GM23338 (cell line): ENCODE results near the gene TNIP2. TPM values are rescaled to one million over a fixed set of nuclear protein-coding genes. Genes with fewer than 3 reads are reported as not detected.
A peak's percentile ranks its signal among the peaks of the same experiment; 100 is the strongest.

Experiments used
- ATAC-seq: fragments of 200-7000 bp; cut with Tn5 transposase; 3 replicates; pipeline ENCODE4 v1.9.1; 2020
- DNase-seq: peaks from one replicate; pipeline ENCODE4 v3.0.0-alpha.2; 2015; ENCODE audit warnings: low spot score
- H2AFZ ChIP-seq: fragments of 200-600 bp; sonication (generic); 2 replicates; pipeline ENCODE4 v1.8.0; 2016; ENCODE audit warnings: antibody characterized with exemption, mild to moderate bottlenecking, moderate library complexity
- H3F3A ChIP-seq: fragments of 200-600 bp; sonication (generic); replicated peaks from 2 replicates; pipeline ENCODE4 v1.8.0; 2017; ENCODE audit warnings: antibody characterized with exemption, mixed run types, low read depth
- H3K27ac ChIP-seq: fragments of 200-600 bp; sonication (generic); 2 replicates; pipeline ENCODE4 v1.6.1; 2016; ENCODE audit warnings: low read depth
- H3K27me3 ChIP-seq: fragments of 200-600 bp; sonication (generic); 2 replicates; pipeline ENCODE4 v1.8.0; 2016; ENCODE audit warnings: mild to moderate bottlenecking, mixed run types, moderate library complexity; ENCODE audit not compliant: insufficient read depth
- H3K36me3 ChIP-seq: fragments of 200-600 bp; sonication (generic); 2 replicates; pipeline ENCODE4 v1.8.0; 2016; ENCODE audit warnings: mild to moderate bottlenecking; ENCODE audit not compliant: insufficient read depth
- H3K4me1 ChIP-seq: fragments of 200-600 bp; sonication (generic); 2 replicates; pipeline ENCODE4 v1.8.0; 2016; ENCODE audit warnings: mild to moderate bottlenecking, moderate library complexity; ENCODE audit not compliant: insufficient read depth
- H3K4me2 ChIP-seq: fragments of 200-600 bp; sonication (generic); 2 replicates; pipeline ENCODE4 v1.7.1; 2017; ENCODE audit warnings: mixed run types
- H3K4me3 ChIP-seq: fragments of 200-600 bp; sonication (generic); 2 replicates; pipeline ENCODE4 v1.6.1; 2016; ENCODE audit warnings: mixed run types
- H3K79me2 ChIP-seq: fragments of 200-600 bp; sonication (generic); replicated peaks from 2 replicates; pipeline ENCODE4 v1.8.0; 2017; ENCODE audit warnings: mild to moderate bottlenecking; ENCODE audit not compliant: insufficient read depth
- H3K9me2 ChIP-seq: fragments of 200-600 bp; sonication (generic); 2 replicates; pipeline ENCODE4 v1.8.0; 2017; ENCODE audit not compliant: insufficient read depth
- H4K20me1 ChIP-seq: fragments of 200-600 bp; sonication (generic); replicated peaks from 2 replicates; pipeline ENCODE4 v1.8.0; 2017; ENCODE audit warnings: mild to moderate bottlenecking; ENCODE audit not compliant: insufficient read depth
- H3K27ac Mint-ChIP-seq: 2 replicates; pipeline ENCODE4 v1.8.0; 2020; ENCODE audit warnings: inconsistent platforms, mild to moderate bottlenecking, moderate library complexity, mixed read lengths
- H3K27me3 Mint-ChIP-seq: 3 replicates; pipeline ENCODE4 v1.8.0; 2022; ENCODE audit warnings: low read depth, mild to moderate bottlenecking, moderate library complexity, mixed read lengths, inconsistent platforms; ENCODE audit not compliant: insufficient read depth, poor library complexity
- H3K36me3 Mint-ChIP-seq: 3 replicates; pipeline ENCODE4 v1.8.0; 2021; ENCODE audit warnings: low read depth, mild to moderate bottlenecking, inconsistent platforms, moderate library complexity, mixed read lengths
- H3K4me1 Mint-ChIP-seq: 3 replicates; pipeline ENCODE4 v1.8.0; 2020; ENCODE audit warnings: mild to moderate bottlenecking, inconsistent platforms, mixed read lengths
- H3K4me3 Mint-ChIP-seq: 3 replicates; pipeline ENCODE4 v1.8.0; 2021; ENCODE audit warnings: moderate library complexity, mild to moderate bottlenecking, inconsistent platforms, mixed read lengths
- H3K9me3 Mint-ChIP-seq: 3 replicates; pipeline ENCODE4 v1.8.0; 2020; ENCODE audit warnings: moderate library complexity, mild to moderate bottlenecking, inconsistent platforms, mixed read lengths
- CREB1 ChIP-seq: fragments of 250-450 bp; sonication (Bioruptor Pico); IDR thresholded peaks from 2 replicates; pipeline ENCODE4 v1.5.0; 2020; ENCODE audit warnings: low read depth, mild to moderate bottlenecking, moderate library complexity
- CTCF ChIP-seq, 2 experiments: fragments of 200-600 bp in 1 of 2; sonication (generic) in 1 of 2; conservative IDR thresholded peaks; 2 replicates each; pipeline versions ENCODE4 v1.5.1 to v1.6.1; 2016 to 2017; ENCODE audit warnings: antibody characterized with exemption in 2 of 2, low read depth in 2 of 2, mild to moderate bottlenecking in 2 of 2, moderate library complexity in 1 of 2
- ETS1 ChIP-seq: IDR thresholded peaks from 2 replicates; pipeline ENCODE4 v1.6.1; 2016; ENCODE audit warnings: antibody characterized with exemption
- EZH2 ChIP-seq: fragments of 200-600 bp; sonication (generic); IDR thresholded peaks from one replicate; pipeline ENCODE4 v1.8.0; 2017; ENCODE audit warnings: antibody characterized with exemption, mild to moderate bottlenecking, low read depth; ENCODE audit not compliant: unreplicated experiment
- EZH2phosphoT487 ChIP-seq: fragments of 200-600 bp; sonication (generic); IDR thresholded peaks from one replicate; pipeline ENCODE4 v1.8.1; 2018; ENCODE audit warnings: antibody characterized with exemption; ENCODE audit not compliant: unreplicated experiment
- JUNB ChIP-seq: IDR thresholded peaks from one replicate; pipeline ENCODE4 v1.6.1; 2016; ENCODE audit warnings: antibody characterized with exemption; ENCODE audit not compliant: unreplicated experiment
- NANOG ChIP-seq: IDR thresholded peaks from 2 replicates; pipeline ENCODE4 v1.6.1; 2016; ENCODE audit warnings: antibody characterized with exemption, borderline replicate concordance
- POLR2AphosphoS5 ChIP-seq: IDR thresholded peaks from 2 replicates; pipeline ENCODE4 v1.6.1; 2016; ENCODE audit warnings: antibody characterized with exemption, low read depth
- REST ChIP-seq: IDR thresholded peaks from one replicate; pipeline ENCODE4 v1.6.1; 2018; ENCODE audit warnings: antibody characterized with exemption; ENCODE audit not compliant: unreplicated experiment
- STAT1 ChIP-seq: IDR thresholded peaks from one replicate; pipeline ENCODE4 v1.6.1; 2016; ENCODE audit warnings: antibody characterized with exemption; ENCODE audit not compliant: unreplicated experiment
- ZNF114 ChIP-seq: fragments of 250-450 bp; sonication (Bioruptor Pico); IDR thresholded peaks from 2 replicates; pipeline ENCODE4 v1.5.0; 2020; ENCODE audit warnings: mild to moderate bottlenecking, moderate library complexity
- ZNF331 ChIP-seq: fragments of 250-450 bp; sonication (Bioruptor Pico); IDR thresholded peaks from 2 replicates; pipeline ENCODE4 v1.5.0; 2020; ENCODE audit warnings: low read depth, mild to moderate bottlenecking, moderate library complexity
- ZNF462 ChIP-seq: fragments of 250-450 bp; sonication (Bioruptor Pico); IDR thresholded peaks from 2 replicates; pipeline ENCODE4 v1.5.0; 2020; ENCODE audit warnings: mild to moderate bottlenecking, moderate library complexity
- polyA plus RNA-seq: library from polyadenylated mRNA; unstranded; fragments of >200 nt; fragmentation: Nextera tagmentation; extraction: Ambion mirVana; gene quantifications from 2 replicates; pipeline ENCODE4 v1.2.1, GENCODE V29; 2016
- total RNA-seq: library from RNA; depleted of rRNA; stranded (reverse); fragments of >200 nt; shearing (Covaris generic); gene quantifications from 2 replicates; pipeline ENCODE4 v1.2.3, GENCODE V29; 2014

TNIP2 gene
- total and polyA plus RNA-seq, 2 experiments from 2014 or later = 34.8 to 61.4 TPM

- Mint-ChIP-seq H3K9me3 (no peaks in the 10 kb centered on the region), H3K4me3 (no peak overlapping the region), H3K27me3 (peaks cover 3% of the 10 kb centered on the region), H3K4me1 (no peaks in the 10 kb centered on the region), H3K27ac (no peak overlapping the region), H3K36me3 (peaks cover 37% of the 10 kb centered on the region)
- TF ChIP-seq NANOG (no peak), ETS1 (no peak), REST (no peak), ZNF331 (CRISPR knock-in tag) (no peak), CTCF (conservative IDR thresholded peaks at IDR 0.05; ENCODE audit: low read depth in 2 of 2) (no peak; a peak in 1 of 4 replicates), ZNF462 (no peak), POLR2AphosphoS5 (no peak), EZH2phosphoT487 (no peak), EZH2 (no peak), STAT1 (no peak), ZNF114 (CRISPR knock-in tag) (no peak), JUNB (no peak), CREB1 (CRISPR knock-in tag) (no peak)
- Histone ChIP-seq H3K36me3 (peaks cover 7% of the 10 kb centered on the region), H3K4me3 (no peak overlapping the region), H2AFZ (no peak overlapping the region), H3K79me2 (no peaks in the 10 kb centered on the region), H3F3A (no peaks in the 10 kb centered on the region), H3K9me2 (no peaks in the 10 kb centered on the region), H3K27me3 (no peaks in the 10 kb centered on the region), H3K27ac (no peak overlapping the region), H3K4me2 (no peak overlapping the region), H3K4me1 (no peaks in the 10 kb centered on the region), H4K20me1 (no peaks in the 10 kb centered on the region; the same call in 1 of the 2 replicates)
- ATAC-seq (peak; percentile 29; the same call in 1 of the 3 replicates), DNase-seq (no peak)
These were observed 34.5 kb downstream of the TNIP2 start for GRCh38 chr4:2721586-2721985.
